Activated CD8-positive, alpha-beta T cell treated with anti-CD3 and anti-CD28 coated beads for 36 hours (primary cell): ENCODE data around the gene SH3BGRL2. TPM values are rescaled to one million over a fixed set of nuclear protein-coding genes. Genes with fewer than 3 reads are reported as not detected.
"Not testable (repeated sequence)": the region's sequence is repeated elsewhere in the genome, so short reads cannot be mapped to it uniquely, and the experiment has no call there.

ENCODE experiments used
- ATAC-seq: fragments of 200-7000 bp; cut with Tn5 transposase; one replicate; pipeline ENCODE4 v1.10.0; 2021; ENCODE audit warnings: mild to moderate bottlenecking, moderate library complexity
- CTCF ChIA-PET: fragments of 350-600 bp; sonication (Branson Sonifier 250); formaldehyde crosslinking; loops from one replicate; lab custom pipeline; 2021; ENCODE audit warnings: antibody characterized with exemption; lab: Charles Lee
- POLR2A ChIA-PET: fragments of 350-600 bp; sonication (Branson Sonifier 250); formaldehyde crosslinking; loops from one replicate; lab custom pipeline; 2021; ENCODE audit warnings: antibody characterized with exemption; lab: Charles Lee
- DNase-seq: peaks from one replicate; pipeline ENCODE4 v3.0.0-alpha.2; 2020
- H3K27ac Mint-ChIP-seq: one replicate; pipeline ENCODE4 v1.8.0; 2021; ENCODE audit warnings: mild to moderate bottlenecking, mixed read lengths
- H3K27me3 Mint-ChIP-seq: one replicate; pipeline ENCODE4 v1.8.0; 2021; ENCODE audit warnings: mixed read lengths
- H3K36me3 Mint-ChIP-seq: one replicate; pipeline ENCODE4 v1.8.0; 2021; ENCODE audit warnings: low read depth, mixed read lengths
- H3K4me1 Mint-ChIP-seq: one replicate; pipeline ENCODE4 v1.8.0; 2021; ENCODE audit warnings: low read depth, mixed read lengths
- H3K4me3 Mint-ChIP-seq: one replicate; pipeline ENCODE4 v1.8.0; 2021; ENCODE audit warnings: mild to moderate bottlenecking, moderate library complexity, mixed read lengths
- H3K9me3 Mint-ChIP-seq: one replicate; pipeline ENCODE4 v1.8.0; 2021; ENCODE audit warnings: mixed read lengths
- CTCF ChIP-seq: fragments of 200-600 bp; IDR thresholded peaks from one replicate; pipeline ENCODE4 v1.8.0; 2022; ENCODE audit warnings: antibody characterized with exemption, mild to moderate bottlenecking
- intact Hi-C: fragments of 100-400 bp; cut with micrococcal nuclease; formaldehyde crosslinking; loops from one replicate; pipeline ENCODE4 v1.10.0; 2022
- total RNA-seq, 2 experiments: library from RNA; stranded (reverse); gene quantifications; one replicate each; pipeline ENCODE4 v1.2.3, GENCODE V29; 2021

Gene SH3BGRL2
- total RNA-seq, 2 experiments from 2014 or later: 0.54 to 0.70 TPM

GRCh38 chr6:79614326-79615305, 16.5 kb upstream of the SH3BGRL2 start:
- ChIA-PET POLR2A (no interaction called here), CTCF (no interaction called here)
- H3K27ac Mint-ChIP-seq: no peak overlapping the region
- no peaks in the 10 kb centered on the region for H3K9me3 Mint-ChIP-seq
- no peaks in the 10 kb centered on the region for H3K36me3 Mint-ChIP-seq
- H3K4me3 Mint-ChIP-seq: no peak overlapping the region
- DNase-seq (no peak), ATAC-seq (no peak)
- intact Hi-C loops: no loop called here
- no peaks in the 10 kb centered on the region for H3K4me1 Mint-ChIP-seq
- H3K27me3 Mint-ChIP-seq: peaks cover 8% of the 10 kb centered on the region
- TF ChIP-seq CTCF: no peak

GRCh38 chr6:79617518-79617941, 13.6 kb upstream of the SH3BGRL2 start:
- intact Hi-C loops: no loop called here
- ATAC-seq: no peak
- CTCF ChIA-PET: no interaction called here
- Mint-ChIP-seq H3K27me3 (peaks cover 8% of the 10 kb centered on the region), H3K9me3 (no peaks in the 10 kb centered on the region), H3K36me3 (no peaks in the 10 kb centered on the region), H3K4me1 (no peaks in the 10 kb centered on the region), H3K27ac (no peak overlapping the region), H3K4me3 (no peak overlapping the region)
- no peak for TF ChIP-seq CTCF
- no peak for DNase-seq
- POLR2A ChIA-PET: no interaction called here

GRCh38 chr6:79618425-79618824, 12.7 kb upstream of the SH3BGRL2 start:
- intact Hi-C loops, ATAC-seq, H3K4me3 Mint-ChIP-seq, POLR2A ChIA-PET, H3K27me3 Mint-ChIP-seq, H3K36me3 Mint-ChIP-seq, CTCF ChIA-PET, H3K4me1 Mint-ChIP-seq, H3K27ac Mint-ChIP-seq, H3K9me3 Mint-ChIP-seq, DNase-seq: not testable (repeated sequence)

- DNase-seq: no peak
- ChIA-PET POLR2A (no interaction called here), CTCF (interaction anchor here (0.7 kb wide), 1 partner anchor 94 kb away, joined by 3 read pairs; no protein-coding TSS in a partner anchor)
- intact Hi-C loops: no loop called here
- Mint-ChIP-seq H3K27ac (no peak overlapping the region), H3K27me3 (peaks cover 5% of the 10 kb centered on the region), H3K4me3 (no peak overlapping the region), H3K4me1 (no peaks in the 10 kb centered on the region), H3K9me3 (no peaks in the 10 kb centered on the region), H3K36me3 (no peaks in the 10 kb centered on the region)
- ATAC-seq: no peak
- no peak for TF ChIP-seq CTCF
These were observed 9.6 kb upstream of the SH3BGRL2 start for GRCh38 chr6:79621579-79621978.

- no peaks in the 10 kb centered on the region for H3K4me1 Mint-ChIP-seq
- intact Hi-C loops: no loop called here
- no peak overlapping the region for H3K27ac Mint-ChIP-seq
- H3K9me3 Mint-ChIP-seq: no peaks in the 10 kb centered on the region
- ChIA-PET CTCF (no interaction called here), POLR2A (no interaction called here)
- no peaks in the 10 kb centered on the region for H3K36me3 Mint-ChIP-seq
- no peak for ATAC-seq
- peaks cover 9% of the 10 kb centered on the region for H3K27me3 Mint-ChIP-seq
- H3K4me3 Mint-ChIP-seq: no peak overlapping the region
- no peak for DNase-seq
- no peak for TF ChIP-seq CTCF
These were observed 8.8 kb upstream of the SH3BGRL2 start for GRCh38 chr6:79622364-79622763.
